Ramos (cell line): ENCODE data around the gene ENGASE.
"Not testable (repeated sequence)": the region's sequence is repeated elsewhere in the genome, so short reads cannot be mapped to it uniquely, and the experiment has no call there.

ENCODE experiments used
- in situ Hi-C: fragments of 300-500 bp; cut with MboI; formaldehyde crosslinking; loops from one replicate; pipeline ENCODE4 v1.14.3; 2022; ENCODE audit warnings: low sequenced_read_pairs; ENCODE audit not compliant: unreplicated experiment

The ENGASE gene

GRCh38 chr17:79050551-79050950 lies 24.1 kb upstream of the ENGASE start:
- in situ Hi-C loops, result no loop called here

GRCh38 chr17:79051306-79051705 lies 23.3 kb upstream of the ENGASE start:
- in situ Hi-C loops, result no loop called here

DNA sequence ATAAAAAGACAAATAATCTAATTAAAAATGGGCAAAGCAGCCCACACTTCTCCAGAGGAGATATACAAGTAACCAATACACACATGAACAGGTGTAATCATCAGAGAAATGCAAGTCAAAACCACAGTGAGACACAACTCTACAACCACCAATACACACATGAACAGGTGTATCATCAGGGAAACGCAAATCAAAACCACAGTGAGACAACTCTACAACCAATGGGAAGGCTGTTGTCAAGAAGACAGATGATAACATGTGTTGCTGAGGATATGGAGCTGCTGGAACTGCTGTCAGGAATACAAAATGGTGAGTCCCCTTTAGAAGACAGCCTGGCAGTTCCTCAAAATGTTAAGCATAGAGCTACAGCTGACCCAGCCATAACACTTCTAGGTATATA lies 22.5 kb upstream of the ENGASE start:
- in situ Hi-C loops, result no loop called here

- in situ Hi-C loops, result no loop called here
These were observed 21.2 kb upstream of the ENGASE start for GRCh38 chr17:79053251-79053925.

DNA sequence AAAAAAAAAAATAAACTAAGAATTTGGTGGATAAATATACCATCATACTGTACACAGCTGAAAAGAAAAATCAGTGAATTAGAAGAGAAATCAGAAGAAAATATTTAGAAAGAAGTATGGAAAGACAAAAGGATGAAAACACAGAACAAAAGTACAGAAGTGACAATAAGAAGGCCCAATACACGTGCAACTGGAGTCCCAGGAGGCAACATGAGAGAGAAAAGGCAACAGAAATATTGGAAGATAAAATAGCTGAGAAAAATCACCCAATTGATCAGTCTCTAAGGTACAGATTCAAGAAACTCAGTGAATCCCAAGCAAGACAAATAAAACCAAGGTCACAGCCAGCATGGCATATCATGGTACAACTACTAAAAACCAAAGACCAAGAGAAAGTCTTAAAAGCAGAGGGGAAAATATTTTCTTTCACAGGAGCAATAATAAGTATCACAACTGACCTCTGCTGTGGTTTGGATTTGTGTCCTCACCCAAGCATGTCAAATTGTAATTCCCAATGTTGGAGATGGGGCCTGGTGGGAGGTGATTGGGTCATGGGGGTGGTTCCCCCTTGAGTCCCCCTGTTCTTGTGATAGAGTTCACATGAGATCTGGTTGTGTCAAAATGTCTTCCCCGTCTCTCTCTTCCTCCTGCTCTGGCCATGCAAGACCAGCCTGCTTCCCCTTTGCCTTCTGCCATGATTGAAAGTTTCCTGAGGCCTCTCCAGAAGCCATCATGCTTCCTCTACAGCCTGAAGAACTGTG lies 20.2 kb upstream of the ENGASE start:
- in situ Hi-C loops, result no loop called here

DNA sequence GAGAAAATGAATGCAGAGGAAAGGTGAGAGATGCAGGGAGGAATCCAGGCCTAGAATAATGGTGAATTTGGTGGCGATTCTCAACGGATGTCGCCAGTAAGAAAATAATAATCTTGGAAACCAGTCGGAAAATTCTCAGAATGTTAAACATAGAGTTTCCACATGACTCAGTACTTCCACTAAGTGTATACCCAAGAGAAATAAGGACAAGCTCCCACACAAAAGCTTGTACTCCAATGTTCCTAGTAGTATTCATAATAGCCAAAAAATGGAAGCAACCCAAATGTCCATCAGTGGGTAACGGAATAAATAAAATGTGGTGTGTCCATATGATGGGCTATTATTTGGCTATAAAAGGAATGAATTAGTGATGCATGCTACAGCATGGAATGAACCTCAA lies 19.4 kb upstream of the ENGASE start:
- in situ Hi-C loops, result no loop called here

DNA sequence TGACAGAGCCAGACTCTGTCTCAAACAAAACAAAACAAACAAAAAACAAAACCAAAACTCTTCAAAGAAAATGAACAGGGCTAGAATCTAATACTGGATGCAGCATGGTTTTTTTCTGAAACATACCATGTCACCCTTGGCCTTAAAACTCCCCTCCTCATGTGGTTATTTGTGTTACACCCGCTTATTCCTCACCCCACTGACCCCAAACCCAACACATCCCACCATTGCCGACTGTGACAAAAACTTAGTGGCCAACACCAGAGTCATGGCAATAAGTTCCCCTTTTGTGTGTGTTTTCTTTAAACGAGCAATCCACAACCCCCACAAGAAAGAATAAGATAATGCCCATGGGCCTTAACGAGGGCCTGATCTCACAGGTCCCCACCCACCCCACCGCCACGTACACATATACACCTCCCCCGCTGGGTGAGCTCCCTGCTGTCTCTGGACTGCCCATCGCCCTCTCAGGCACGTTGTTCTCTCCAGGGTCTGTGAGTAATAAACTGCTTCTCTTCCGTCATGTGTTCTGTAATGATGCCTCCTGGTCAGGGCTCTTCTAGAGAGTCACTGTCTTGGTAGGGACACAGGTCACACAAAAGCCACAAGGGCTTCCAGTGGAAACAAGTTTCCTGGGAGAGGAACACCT lies 16.8 kb upstream of the ENGASE start:
- in situ Hi-C loops, result no loop called here

- in situ Hi-C loops, result no loop called here
These were observed 11.9 kb upstream of the ENGASE start for GRCh38 chr17:79062691-79063090.

GRCh38 chr17:79064026-79064425 lies 10.6 kb upstream of the ENGASE start:
- in situ Hi-C loops, result no loop called here

- in situ Hi-C loops, result no loop called here
These were observed 9.4 kb upstream of the ENGASE start for GRCh38 chr17:79065105-79065670.

DNA sequence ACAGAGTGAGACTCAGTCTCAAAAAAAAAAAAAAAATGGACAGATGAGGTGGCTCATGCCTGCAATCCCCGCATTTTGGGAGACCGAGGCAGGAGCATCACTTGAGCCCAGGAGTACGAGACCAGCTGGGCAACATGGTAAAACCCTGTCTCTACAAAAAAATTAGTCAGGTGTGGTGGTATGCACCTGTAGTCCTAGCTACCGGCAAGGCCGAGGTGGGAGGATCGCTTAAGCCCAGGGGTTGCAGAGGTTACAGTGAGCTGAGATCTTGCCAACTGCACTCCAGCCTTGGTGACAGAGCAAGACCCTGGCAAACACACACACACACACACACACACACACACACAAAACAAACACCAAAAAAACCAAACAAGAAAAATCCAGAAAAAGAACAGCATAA lies 7.7 kb upstream of the ENGASE start:
- in situ Hi-C loops, result no loop called here

- in situ Hi-C loops, result no loop called here
These were observed 4.3 kb upstream of the ENGASE start for GRCh38 chr17:79070266-79070880.

DNA sequence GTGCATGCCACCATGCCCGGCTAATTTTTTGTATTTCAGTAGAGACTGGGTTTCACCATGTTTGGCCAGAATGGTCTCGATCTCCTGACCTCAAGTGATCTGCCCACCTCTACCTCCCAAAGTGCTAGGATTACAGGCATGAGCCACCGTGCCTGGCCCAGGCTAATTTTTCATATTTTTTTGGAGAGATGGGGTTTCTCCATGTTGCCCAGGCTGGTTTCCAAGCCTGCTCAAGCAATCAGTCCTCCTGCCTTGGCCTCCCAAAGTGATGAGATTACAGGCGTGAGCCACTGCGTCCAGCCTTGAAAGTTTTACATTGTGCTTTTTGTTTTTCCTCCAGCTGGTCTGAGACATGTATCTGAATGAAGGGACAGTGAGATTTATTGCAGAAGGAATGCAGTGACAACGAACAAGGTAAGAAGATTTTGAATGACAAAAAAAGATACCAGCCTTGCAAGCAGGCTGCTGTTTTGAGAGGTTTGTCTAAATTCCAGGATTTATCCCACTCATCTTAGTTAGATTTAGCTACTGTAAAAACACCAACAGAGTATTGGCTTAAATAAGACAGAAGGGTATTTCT lies 3.4 kb upstream of the ENGASE start:
- in situ Hi-C loops, result no loop called here

- in situ Hi-C loops, result no loop called here
These were observed 2.1 kb upstream of the ENGASE start for GRCh38 chr17:79072544-79072943.

- in situ Hi-C loops, result no loop called here
These were observed 1.5 kb upstream of the ENGASE start for GRCh38 chr17:79073016-79073705.

DNA sequence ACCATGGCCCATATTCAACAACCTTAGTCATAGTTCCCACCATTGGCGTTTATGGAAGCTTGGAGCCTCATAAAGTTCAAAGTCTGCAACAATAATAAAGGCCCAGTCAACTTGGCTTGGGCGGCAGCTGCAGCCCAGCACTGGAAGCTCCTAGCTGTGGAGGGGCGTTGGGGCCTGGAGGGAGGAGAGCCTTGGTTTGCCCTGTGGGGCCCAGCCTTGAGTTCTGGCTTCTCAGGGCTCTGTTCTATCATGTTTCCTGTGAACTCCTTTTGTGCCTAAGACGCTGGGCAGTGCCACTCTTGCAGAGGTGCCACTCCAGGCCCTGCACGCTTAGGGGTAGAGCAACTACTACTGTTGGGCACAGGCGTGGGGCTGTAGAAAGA lies 927 bp upstream of the ENGASE start:
- in situ Hi-C loops, result no loop called here

- in situ Hi-C loops, result not testable (repeated sequence)
These were observed 439 bp upstream of the ENGASE start for GRCh38 chr17:79074121-79074648.

- in situ Hi-C loops, result no loop called here
These were observed 774 bp downstream of the ENGASE start for GRCh38 chr17:79075446-79075750.

- in situ Hi-C loops, result no loop called here
These were observed 1.3 kb downstream of the ENGASE start for GRCh38 chr17:79075861-79076406.
